K562 (cell line): ENCODE results near the gene NR1H2. TPM values are rescaled to one million over a fixed set of nuclear protein-coding genes. Genes with fewer than 3 reads are reported as not detected.
A peak's percentile ranks its signal among the peaks of the same experiment; 100 is the strongest.

Experiments
- ATAC-seq: fragments of 200-7000 bp; cut with Tn5 transposase; 3 replicates; pipeline ENCODE4 v1.9.1; 2020; ENCODE audit warnings: moderate library complexity
- BruUV-seq: library from RNA; stranded (reverse); fragments of 400-500 nt; replicated peaks from 2 replicates; lab custom pipeline; 2021; lab: Mats Ljungman, UMichigan
- CTCF ChIA-PET: fragments of 300-600 bp; formaldehyde crosslinking; extraction: SDS; loops from one replicate; lab custom pipeline; 2021; ENCODE audit warnings: low intra/inter-chr PET ratio; lab: Yijun Ruan, JAX
- POLR2A ChIA-PET: fragments of 300-600, 350-650 bp; sonication (Branson Sonifier 250); formaldehyde crosslinking; extraction: SDS; loops from one replicate; lab custom pipeline; 2021; ENCODE audit warnings: antibody characterized with exemption, inconsistent platforms; lab: Yijun Ruan, JAX
- DNase-seq, 4 experiments: peaks; one replicate each; pipeline versions ENCODE4 v3.0.0 to v3.0.0-alpha.2; 2011 to 2018; ENCODE audit warnings: low spot score in 3 of 4, mixed read lengths in 3 of 4; ENCODE audit errors: extremely low read depth in 1 of 4
- FAIRE-seq: peaks from 2 replicates; lab custom pipeline; 2011; peaks lifted over from hg19 to GRCh38; lab: Jason Lieb, UNC
- H2AFZ ChIP-seq: 2 replicates; pipeline ENCODE4 v1.6.0; 2011; ENCODE audit warnings: low read depth, low read length, control low read depth, inconsistent platforms
- H3K27ac ChIP-seq: fragments of 200-600 bp; 3 replicates; pipeline ENCODE4 v1.8.0; 2011; ENCODE audit warnings: low read depth, mild to moderate bottlenecking, control low read depth, inconsistent platforms, low read length, moderate library complexity, mixed read lengths; ENCODE audit errors: extremely low read depth
- H3K27me3 ChIP-seq, 2 experiments: fragments of 300-600 bp in 1 of 2; 2 replicates in 1 of 2; 3 replicates in 1 of 2; pipeline versions ENCODE4 v1.6.0 to v1.8.0; 2011; ENCODE audit warnings: inconsistent platforms in 2 of 2, low read length in 2 of 2, mild to moderate bottlenecking in 1 of 2, mixed read lengths in 1 of 2, moderate library complexity in 1 of 2; ENCODE audit not compliant: control insufficient read depth in 2 of 2, insufficient read depth in 2 of 2
- H3K36me3 ChIP-seq: fragments of 300-600 bp; 3 replicates; pipeline ENCODE4 v1.8.0; 2011; ENCODE audit warnings: mild to moderate bottlenecking, low read length, inconsistent platforms; ENCODE audit not compliant: control insufficient read depth, insufficient read depth
- H3K4me1 ChIP-seq, 2 experiments: fragments of 200-600 bp in 1 of 2; replicated peaks in 1 of 2; 2 replicates in 1 of 2; 3 replicates in 1 of 2; pipeline versions ENCODE4 v1.5.1 to v1.8.0; 2011; ENCODE audit warnings: inconsistent platforms in 2 of 2, low read length in 2 of 2, mild to moderate bottlenecking in 1 of 2, mixed read lengths in 1 of 2, moderate library complexity in 1 of 2; ENCODE audit not compliant: control insufficient read depth in 2 of 2, insufficient read depth in 2 of 2
- H3K4me2 ChIP-seq: 2 replicates; pipeline ENCODE4 v1.6.1; 2011; ENCODE audit warnings: low read length, control low read depth, inconsistent platforms, mixed read lengths; ENCODE audit not compliant: insufficient read depth
- H3K4me3 ChIP-seq: fragments of 200-600 bp; sonication (generic), shearing (Covaris generic); 2 replicates; pipeline ENCODE4 v1.5.1; 2016; ENCODE audit warnings: control low read depth, inconsistent platforms
- H3K79me2 ChIP-seq: fragments of 200-600 bp; 3 replicates; pipeline ENCODE4 v1.8.0; 2011; ENCODE audit warnings: low read length, inconsistent platforms; ENCODE audit not compliant: control insufficient read depth, insufficient read depth
- H3K9ac ChIP-seq, 2 experiments: 2 replicates each; pipeline versions ENCODE4 v1.6.0 to v1.6.1; 2011; ENCODE audit warnings: low read depth in 2 of 2, low read length in 2 of 2, control low read depth in 1 of 2, inconsistent platforms in 1 of 2, mild to moderate bottlenecking in 1 of 2, mixed read lengths in 1 of 2; ENCODE audit not compliant: insufficient read depth in 1 of 2
- H3K9me1 ChIP-seq: one replicate; pipeline ENCODE4 v1.6.0; 2011; ENCODE audit warnings: inconsistent platforms, mild to moderate bottlenecking, low read length, moderate library complexity; ENCODE audit not compliant: control insufficient read depth, insufficient read depth
- H3K9me3 ChIP-seq: replicated peaks from 2 replicates; pipeline ENCODE4 v1.5.1; 2011; ENCODE audit warnings: low read depth, low read length, inconsistent platforms; ENCODE audit not compliant: control insufficient read depth, insufficient read depth
- H4K20me1 ChIP-seq: replicated peaks from 2 replicates; pipeline ENCODE4 v1.6.1; 2011; ENCODE audit warnings: low read length, inconsistent platforms, mixed read lengths; ENCODE audit not compliant: control insufficient read depth, insufficient read depth
- COPS2 ChIP-seq: fragments of 450-650 bp; conservative IDR thresholded peaks from 2 replicates; pipeline ENCODE4 v1.6.1; 2016; ENCODE audit warnings: mild to moderate bottlenecking, moderate library complexity
- EGR1 ChIP-seq: fragments of 450-650 bp; conservative IDR thresholded peaks from 2 replicates; pipeline ENCODE4 v1.6.1; 2017; ENCODE audit warnings: mild to moderate bottlenecking
- JUN ChIP-seq, 2 experiments: sonication (generic) in 1 of 2; formaldehyde crosslinking in 1 of 2; IDR thresholded peaks; 2 replicates each; pipeline versions ENCODE4 v1.6.1 to v1.8.0; 2012 to 2022; ENCODE audit warnings: borderline replicate concordance in 2 of 2, mild to moderate bottlenecking in 2 of 2, improper control_type of control experiment in 1 of 2, low read depth in 1 of 2, low read length in 1 of 2, missing genetic modification reagents in 1 of 2
- PRDM10 ChIP-seq: fragments of 450-650 bp; IDR thresholded peaks from 2 replicates; pipeline ENCODE4 v1.6.1; 2018; ENCODE audit not compliant: partially characterized antibody
- ZBTB7A ChIP-seq: IDR thresholded peaks from 2 replicates; pipeline ENCODE4 v1.6.1; 2011; ENCODE audit warnings: low read depth, mild to moderate bottlenecking, low read length, moderate library complexity, borderline replicate concordance; ENCODE audit not compliant: control insufficient read depth
- ZKSCAN1 ChIP-seq: fragments of 150-350 bp; IDR thresholded peaks from 2 replicates; pipeline ENCODE4 v1.6.1; 2016; ENCODE audit warnings: low read depth, low read length
- ZNF184 ChIP-seq: sonication (generic); formaldehyde crosslinking; IDR thresholded peaks from 2 replicates; pipeline ENCODE4 v1.5.0; 2020; ENCODE audit warnings: missing genetic modification reagents
- ZNF695 ChIP-seq: fragments of 450-650 bp; formaldehyde crosslinking; IDR thresholded peaks from 2 replicates; pipeline ENCODE4 v1.4.0; 2020; ENCODE audit warnings: mild to moderate bottlenecking, moderate library complexity
- ZNF699 ChIP-seq: fragments of 250-450 bp; sonication (Bioruptor Pico); IDR thresholded peaks from 2 replicates; pipeline ENCODE4 v1.8.0; 2021; ENCODE audit warnings: mild to moderate bottlenecking, moderate library complexity; ENCODE audit not compliant: insufficient replicate concordance
- ZNF707 ChIP-seq: fragments of 250-450 bp; sonication (Bioruptor Pico); conservative IDR thresholded peaks from 2 replicates; pipeline ENCODE4 v1.8.0; 2022; ENCODE audit warnings: inconsistent platforms, mild to moderate bottlenecking, moderate library complexity
- ZNF740 ChIP-seq, 3 experiments: fragments of 200-800 bp in 1 of 3; sonication (Bioruptor generic) in 1 of 3; sonication (generic) in 1 of 3; formaldehyde crosslinking in 1 of 3; IDR thresholded peaks; 2 replicates each; pipeline versions ENCODE4 v1.6.1 to v1.8.0; 2016 to 2022; ENCODE audit warnings: mild to moderate bottlenecking in 2 of 3, missing compliant biosample characterization in 2 of 3, missing genetic modification characterization in 2 of 3, missing genetic modification reagents in 1 of 3
- WGBS: fragments of 100-300 bp; shearing (Covaris generic); methylation state at CpG from one replicate; pipeline ENCODE4 v1.1.6; 2016; ENCODE audit warnings: low coverage, mixed read lengths; ENCODE audit not compliant: insufficient coverage; ENCODE audit errors: missing lambda C conversion rate; 5-methylcytosine and 5-hydroxymethylcytosine counted together
- in situ Hi-C: fragments of 300-500 bp; cut with MboI; formaldehyde crosslinking; loops from 4 replicates; pipeline ENCODE4 v1.15.0; 2018; ENCODE audit warnings: inconsistent platforms, mixed read lengths
- intact Hi-C: fragments of 100-400 bp; cut with micrococcal nuclease; formaldehyde crosslinking; loops from 2 replicates; pipeline ENCODE4 v1.14.2; 2022
- polyA plus RNA-seq, 8 experiments: library from polyadenylated mRNA; depleted of rRNA in 4 of 8; stranded (reverse) in 5 of 8; unstranded in 3 of 8; fragments of >200 nt; fragmentation: Nextera tagmentation in 2 of 8; fragmentation: Illumina TruSeq in 1 of 8; extraction: Ambion mirVana in 2 of 8; extraction: Trizol in 1 of 8; gene quantifications; 2 replicates each; pipeline versions ENCODE4 v1.2.1 to v1.2.3, GENCODE V29; 2011 to 2014; ENCODE audit warnings: inconsistent platforms in 1 of 8, missing spikeins in 1 of 8
- total RNA-seq, 7 experiments: library from RNA; depleted of rRNA in 6 of 7; stranded (reverse); fragments of >200 nt in 6 of 7; fragmentation: Illumina TruSeq in 2 of 7; extraction: Trizol in 2 of 7; gene quantifications; 2 replicates each; pipeline versions ENCODE4 v1.2.1 to v1.2.3, GENCODE V29; 2011 to 2021; ENCODE audit warnings: low replicate concordance in 1 of 7
- TF ChIP-seq, protein P1 (sequence below): fragments of 200-800 bp; sonication (Bioruptor generic); IDR thresholded peaks from 2 replicates; pipeline ENCODE4 v1.6.1; 2017; ENCODE audit warnings: missing genetic modification characterization, missing compliant biosample characterization
- TF ChIP-seq, protein P2 (sequence below): fragments of 450-650 bp; formaldehyde crosslinking; conservative IDR thresholded peaks from 2 replicates; pipeline ENCODE4 v1.4.0; 2022; ENCODE audit warnings: mild to moderate bottlenecking, missing genetic modification characterization

Gene NR1H2
- total and polyA plus RNA-seq, 9 of the 15 experiments (the other 6 are each of a cell fraction or from before 2014, with no cell fraction given), result 0.11 to 73.8 (median 24.0) TPM

GRCh38 chr19:50377051-50377461 lies 799 bp downstream of the NR1H2 start:
- FAIRE-seq (peak; percentile 78), DNase-seq (peak; percentile 58 to 89 (median 68)), ATAC-seq (peak; percentile 67)
- H3K9me3 ChIP-seq, result no peaks in the 10 kb centered on the region
- POLR2A ChIA-PET, result interaction anchor here (0.6 to 3.7 kb wide), 2 partner anchors 15 to 68 kb away, joined by 3 to 29 read pairs; no protein-coding TSS in a partner anchor
- in situ Hi-C loops, result no loop called here
- peak overlapping the region; percentile 43 for H3K4me3 ChIP-seq
- H3K27ac ChIP-seq, result peak overlapping the region; percentile 77
- H3K9me1 ChIP-seq, result no peaks in the 10 kb centered on the region
- peak overlapping the region; percentile 57 to 69; a peak in 3 of 4 replicates for H3K9ac ChIP-seq
- H3K36me3 ChIP-seq, result peaks cover 47% of the 10 kb centered on the region; the same call in 2 of the 3 replicates
- H3K4me1 ChIP-seq, result peaks cover 31 to 58% of the 10 kb centered on the region in 2 experiments
- BruUV-seq, result no TSS peak
- H2AFZ ChIP-seq, result no peak overlapping the region
- CTCF ChIA-PET, result no interaction called here
- intact Hi-C loops, result loop anchor here (5.0 kb wide), 1 partner anchor 280 kb away; no protein-coding TSS in a partner anchor
- peaks cover 29% of the 10 kb centered on the region for H3K79me2 ChIP-seq
- WGBS, result 2% methylated on average over 5 of the region's 7 CpGs
- peaks cover 2% of the 10 kb centered on the region for H4K20me1 ChIP-seq
- H3K4me2 ChIP-seq, result peak overlapping the region; percentile 86
- H3K27me3 ChIP-seq, result no peaks in the 10 kb centered on the region
- peak; percentile 40; the same call in 1 of the 2 replicates for TF ChIP-seq EGR1
- TF ChIP-seq, protein P1, sequence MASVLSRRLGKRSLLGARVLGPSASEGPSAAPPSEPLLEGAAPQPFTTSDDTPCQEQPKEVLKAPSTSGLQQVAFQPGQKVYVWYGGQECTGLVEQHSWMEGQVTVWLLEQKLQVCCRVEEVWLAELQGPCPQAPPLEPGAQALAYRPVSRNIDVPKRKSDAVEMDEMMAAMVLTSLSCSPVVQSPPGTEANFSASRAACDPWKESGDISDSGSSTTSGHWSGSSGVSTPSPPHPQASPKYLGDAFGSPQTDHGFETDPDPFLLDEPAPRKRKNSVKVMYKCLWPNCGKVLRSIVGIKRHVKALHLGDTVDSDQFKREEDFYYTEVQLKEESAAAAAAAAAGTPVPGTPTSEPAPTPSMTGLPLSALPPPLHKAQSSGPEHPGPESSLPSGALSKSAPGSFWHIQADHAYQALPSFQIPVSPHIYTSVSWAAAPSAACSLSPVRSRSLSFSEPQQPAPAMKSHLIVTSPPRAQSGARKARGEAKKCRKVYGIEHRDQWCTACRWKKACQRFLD (CRISPR knock-in tag), result no peak
- no peak for TF ChIP-seq ZNF695 (CRISPR knock-in tag)
- no peak for TF ChIP-seq ZNF184 (CRISPR knock-in tag)
- no peak for TF ChIP-seq ZNF699 (CRISPR knock-in tag)
- peak; percentile 85; the same call in 1 of the 2 replicates for TF ChIP-seq ZKSCAN1
- no peak for TF ChIP-seq JUN (IDR thresholded peaks at IDR 0.05; ENCODE audit: borderline replicate concordance, low read depth, low read length)
- no peak for TF ChIP-seq JUN (CRISPR knock-in tag; IDR thresholded peaks at IDR 0.05; ENCODE audit: borderline replicate concordance)
- no peak for TF ChIP-seq ZNF707
- TF ChIP-seq, protein P2, sequence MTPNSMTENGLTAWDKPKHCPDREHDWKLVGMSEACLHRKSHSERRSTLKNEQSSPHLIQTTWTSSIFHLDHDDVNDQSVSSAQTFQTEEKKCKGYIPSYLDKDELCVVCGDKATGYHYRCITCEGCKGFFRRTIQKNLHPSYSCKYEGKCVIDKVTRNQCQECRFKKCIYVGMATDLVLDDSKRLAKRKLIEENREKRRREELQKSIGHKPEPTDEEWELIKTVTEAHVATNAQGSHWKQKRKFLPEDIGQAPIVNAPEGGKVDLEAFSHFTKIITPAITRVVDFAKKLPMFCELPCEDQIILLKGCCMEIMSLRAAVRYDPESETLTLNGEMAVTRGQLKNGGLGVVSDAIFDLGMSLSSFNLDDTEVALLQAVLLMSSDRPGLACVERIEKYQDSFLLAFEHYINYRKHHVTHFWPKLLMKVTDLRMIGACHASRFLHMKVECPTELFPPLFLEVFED (CRISPR knock-in tag), result peak; percentile 86; the same call in 1 of the 2 replicates
- TF ChIP-seq COPS2, result no peak
- TF ChIP-seq PRDM10, result peak; percentile 96
- TF ChIP-seq ZBTB7A, result peak; percentile 10; the same call in 1 of the 2 replicates
- TF ChIP-seq ZNF740 (CRISPR knock-in tag; IDR thresholded peaks at IDR 0.05), result peak; percentile 61; the same call in 1 of the 2 replicates
- TF ChIP-seq ZNF740 (tag; IDR thresholded peaks at IDR 0.05), result no peak
